K562 (cell line): Measurements from ENCODE around the gene RSPRY1. TPM values are rescaled to one million over a fixed set of nuclear protein-coding genes. Genes with fewer than 3 reads are reported as not detected.

Experiments
- ATAC-seq: fragments of 200-7000 bp; cut with Tn5 transposase; 3 replicates; pipeline ENCODE4 v1.9.1; 2020; ENCODE audit warnings: moderate library complexity
- BruUV-seq: library from RNA; stranded (reverse); fragments of 400-500 nt; replicated peaks from 2 replicates; lab custom pipeline; 2021; lab: Mats Ljungman, UMichigan
- CTCF ChIA-PET: fragments of 300-600 bp; formaldehyde crosslinking; extraction: SDS; loops from one replicate; lab custom pipeline; 2021; ENCODE audit warnings: low intra/inter-chr PET ratio; lab: Yijun Ruan, JAX
- POLR2A ChIA-PET: fragments of 300-600, 350-650 bp; sonication (Branson Sonifier 250); formaldehyde crosslinking; extraction: SDS; loops from one replicate; lab custom pipeline; 2021; ENCODE audit warnings: antibody characterized with exemption, inconsistent platforms; lab: Yijun Ruan, JAX
- DNase-seq, 4 experiments: peaks; one replicate each; pipeline versions ENCODE4 v3.0.0 to v3.0.0-alpha.2; 2011 to 2018; ENCODE audit warnings: low spot score in 3 of 4, mixed read lengths in 3 of 4; ENCODE audit errors: extremely low read depth in 1 of 4
- FAIRE-seq: peaks from 2 replicates; lab custom pipeline; 2011; peaks lifted over from hg19 to GRCh38; lab: Jason Lieb, UNC
- H2AFZ ChIP-seq: 2 replicates; pipeline ENCODE4 v1.6.0; 2011; ENCODE audit warnings: low read depth, low read length, control low read depth, inconsistent platforms
- H3K27ac ChIP-seq: fragments of 200-600 bp; 3 replicates; pipeline ENCODE4 v1.8.0; 2011; ENCODE audit warnings: low read depth, mild to moderate bottlenecking, control low read depth, inconsistent platforms, low read length, moderate library complexity, mixed read lengths; ENCODE audit errors: extremely low read depth
- H3K27me3 ChIP-seq, 2 experiments: fragments of 300-600 bp in 1 of 2; 2 replicates in 1 of 2; 3 replicates in 1 of 2; pipeline versions ENCODE4 v1.6.0 to v1.8.0; 2011; ENCODE audit warnings: inconsistent platforms in 2 of 2, low read length in 2 of 2, mild to moderate bottlenecking in 1 of 2, mixed read lengths in 1 of 2, moderate library complexity in 1 of 2; ENCODE audit not compliant: control insufficient read depth in 2 of 2, insufficient read depth in 2 of 2
- H3K36me3 ChIP-seq: fragments of 300-600 bp; 3 replicates; pipeline ENCODE4 v1.8.0; 2011; ENCODE audit warnings: mild to moderate bottlenecking, low read length, inconsistent platforms; ENCODE audit not compliant: control insufficient read depth, insufficient read depth
- H3K4me1 ChIP-seq, 2 experiments: fragments of 200-600 bp in 1 of 2; replicated peaks in 1 of 2; 2 replicates in 1 of 2; 3 replicates in 1 of 2; pipeline versions ENCODE4 v1.5.1 to v1.8.0; 2011; ENCODE audit warnings: inconsistent platforms in 2 of 2, low read length in 2 of 2, mild to moderate bottlenecking in 1 of 2, mixed read lengths in 1 of 2, moderate library complexity in 1 of 2; ENCODE audit not compliant: control insufficient read depth in 2 of 2, insufficient read depth in 2 of 2
- H3K4me2 ChIP-seq: 2 replicates; pipeline ENCODE4 v1.6.1; 2011; ENCODE audit warnings: low read length, control low read depth, inconsistent platforms, mixed read lengths; ENCODE audit not compliant: insufficient read depth
- H3K4me3 ChIP-seq: fragments of 200-600 bp; sonication (generic), shearing (Covaris generic); 2 replicates; pipeline ENCODE4 v1.5.1; 2016; ENCODE audit warnings: control low read depth, inconsistent platforms
- H3K79me2 ChIP-seq: fragments of 200-600 bp; 3 replicates; pipeline ENCODE4 v1.8.0; 2011; ENCODE audit warnings: low read length, inconsistent platforms; ENCODE audit not compliant: control insufficient read depth, insufficient read depth
- H3K9ac ChIP-seq, 2 experiments: 2 replicates each; pipeline versions ENCODE4 v1.6.0 to v1.6.1; 2011; ENCODE audit warnings: low read depth in 2 of 2, low read length in 2 of 2, control low read depth in 1 of 2, inconsistent platforms in 1 of 2, mild to moderate bottlenecking in 1 of 2, mixed read lengths in 1 of 2; ENCODE audit not compliant: insufficient read depth in 1 of 2
- H3K9me1 ChIP-seq: one replicate; pipeline ENCODE4 v1.6.0; 2011; ENCODE audit warnings: inconsistent platforms, mild to moderate bottlenecking, low read length, moderate library complexity; ENCODE audit not compliant: control insufficient read depth, insufficient read depth
- H3K9me3 ChIP-seq: replicated peaks from 2 replicates; pipeline ENCODE4 v1.5.1; 2011; ENCODE audit warnings: low read depth, low read length, inconsistent platforms; ENCODE audit not compliant: control insufficient read depth, insufficient read depth
- H4K20me1 ChIP-seq: replicated peaks from 2 replicates; pipeline ENCODE4 v1.6.1; 2011; ENCODE audit warnings: low read length, inconsistent platforms, mixed read lengths; ENCODE audit not compliant: control insufficient read depth, insufficient read depth
- CHCHD3 ChIP-seq: fragments of 250-450 bp; sonication (Bioruptor Pico); IDR thresholded peaks from 2 replicates; pipeline ENCODE4 v2.1.2; 2022; ENCODE audit warnings: mild to moderate bottlenecking
- CREM ChIP-seq: IDR thresholded peaks from 2 replicates; pipeline ENCODE4 v1.6.1; 2014; ENCODE audit warnings: antibody characterized with exemption, low read depth
- CTCFL ChIP-seq: IDR thresholded peaks from 2 replicates; pipeline ENCODE4 v1.6.1; 2011; ENCODE audit warnings: borderline replicate concordance, low read depth, mild to moderate bottlenecking, moderate library complexity, low read length; ENCODE audit not compliant: insufficient read depth, poor library complexity, severe bottlenecking
- KAT7 ChIP-seq: sonication (generic); formaldehyde crosslinking; IDR thresholded peaks from 2 replicates; pipeline ENCODE4 v1.8.0; 2022; ENCODE audit warnings: missing genetic modification reagents, mild to moderate bottlenecking, borderline replicate concordance
- KDM1A ChIP-seq, 2 experiments: fragments of 450-650 bp; IDR thresholded peaks; 2 replicates each; pipeline ENCODE4 v1.6.1; 2016; ENCODE audit warnings: mild to moderate bottlenecking in 2 of 2
- MNT ChIP-seq, 2 experiments: fragments of 450-650 bp; conservative IDR thresholded peaks; 2 replicates each; pipeline ENCODE4 v1.6.1; 2017; ENCODE audit warnings: mild to moderate bottlenecking in 2 of 2, moderate library complexity in 2 of 2
- RREB1 ChIP-seq: fragments of 250-450 bp; sonication (Bioruptor Pico); IDR thresholded peaks from 2 replicates; pipeline ENCODE4 v1.4.0; 2020
- SMAD3 ChIP-seq: fragments of 450-650 bp; formaldehyde crosslinking; conservative IDR thresholded peaks from 2 replicates; pipeline ENCODE4 v1.4.0; 2020; ENCODE audit warnings: mild to moderate bottlenecking
- ZMIZ1 ChIP-seq, 2 experiments: fragments of 150-350 bp in 1 of 2; IDR thresholded peaks; 2 replicates each; pipeline ENCODE4 v1.6.1; 2012 to 2016; ENCODE audit warnings: low read depth in 2 of 2, low read length in 2 of 2, mild to moderate bottlenecking in 1 of 2, moderate library complexity in 1 of 2
- WGBS: fragments of 100-300 bp; shearing (Covaris generic); methylation state at CpG from one replicate; pipeline ENCODE4 v1.1.6; 2016; ENCODE audit warnings: low coverage, mixed read lengths; ENCODE audit not compliant: insufficient coverage; ENCODE audit errors: missing lambda C conversion rate; 5-methylcytosine and 5-hydroxymethylcytosine counted together
- in situ Hi-C: fragments of 300-500 bp; cut with MboI; formaldehyde crosslinking; loops from 4 replicates; pipeline ENCODE4 v1.15.0; 2018; ENCODE audit warnings: inconsistent platforms, mixed read lengths
- intact Hi-C: fragments of 100-400 bp; cut with micrococcal nuclease; formaldehyde crosslinking; loops from 2 replicates; pipeline ENCODE4 v1.14.2; 2022
- polyA plus RNA-seq, 8 experiments: library from polyadenylated mRNA; depleted of rRNA in 4 of 8; stranded (reverse) in 5 of 8; unstranded in 3 of 8; fragments of >200 nt; fragmentation: Nextera tagmentation in 2 of 8; fragmentation: Illumina TruSeq in 1 of 8; extraction: Ambion mirVana in 2 of 8; extraction: Trizol in 1 of 8; gene quantifications; 2 replicates each; pipeline versions ENCODE4 v1.2.1 to v1.2.3, GENCODE V29; 2011 to 2014; ENCODE audit warnings: inconsistent platforms in 1 of 8, missing spikeins in 1 of 8
- total RNA-seq, 7 experiments: library from RNA; depleted of rRNA in 6 of 7; stranded (reverse); fragments of >200 nt in 6 of 7; fragmentation: Illumina TruSeq in 2 of 7; extraction: Trizol in 2 of 7; gene quantifications; 2 replicates each; pipeline versions ENCODE4 v1.2.1 to v1.2.3, GENCODE V29; 2011 to 2021; ENCODE audit warnings: low replicate concordance in 1 of 7

RSPRY1 gene
- total and polyA plus RNA-seq, 9 of the 15 experiments (the other 6 are each of a cell fraction or from before 2014, with no cell fraction given), result 10.2 to 27.8 (median 20.8) TPM

- DNase-seq, result no peak
- in situ Hi-C loops, result no loop called here
- 36% methylated on average over 2 of the region's 5 CpGs for WGBS
- no TSS peak for BruUV-seq
- Histone ChIP-seq H3K4me3 (no peak overlapping the region), H3K79me2 (peaks cover 1% of the 10 kb centered on the region; the same call in 1 of the 3 replicates), H3K4me1 (no peaks in the 10 kb centered on the region), H3K4me2 (no peak overlapping the region), H3K9me1 (no peaks in the 10 kb centered on the region), H3K9me3 (no peaks in the 10 kb centered on the region), H3K27me3 (no peaks in the 10 kb centered on the region), H2AFZ (no peak overlapping the region), H3K36me3 (peaks cover 73% of the 10 kb centered on the region), H4K20me1 (0 out of 2 replicates have a peak, but pooled peaks cover 3% of the 10 kb centered on the region), H3K27ac (no peak overlapping the region), H3K9ac (no peak overlapping the region)
- intact Hi-C loops, result no loop called here
- CTCF ChIA-PET, result no interaction called here
- FAIRE-seq, result no peak
- no peak for ATAC-seq
- POLR2A ChIA-PET, result no interaction called here
- no peak for TF ChIP-seq CREM
- no peak for TF ChIP-seq CTCFL
- TF ChIP-seq SMAD3, result no peak
- TF ChIP-seq ZMIZ1 (IDR thresholded peaks at IDR 0.05; ENCODE audit: low read depth in 2 of 2, low read length in 2 of 2), result no peak
- TF ChIP-seq CHCHD3 (CRISPR knock-in tag), result no peak
- TF ChIP-seq KAT7 (CRISPR knock-in tag), result no peak
- TF ChIP-seq MNT (conservative IDR thresholded peaks at IDR 0.05), result no peak
- no peak for TF ChIP-seq KDM1A (IDR thresholded peaks at IDR 0.05)
- TF ChIP-seq RREB1 (CRISPR knock-in tag), result no peak
Measured at GRCh38 chr16:57209780-57210179, 23.7 kb downstream of the RSPRY1 start.
